ENCODE measurements around the gene GBX2.

The GBX2 gene

GRCh38 chr2:236173729-236174607, 5.8 kb upstream of the GBX2 start:
- no peak for DNase-seq (ENCODE audit: low read depth, low spot score)
- H3K4me3 ChIP-seq (ENCODE audit: low read depth, low read length) = no peak overlapping the region
- in situ Hi-C loops (cut with HindIII; ENCODE audit: low sequenced_read_pairs) = no loop called here
- no peak for TF ChIP-seq CTCF (IDR thresholded peaks at IDR 0.05; ENCODE audit: low read depth, low read length)

GRCh38 chr2:236173036-236173728, 5.0 kb upstream of the GBX2 start:
- H3K4me3 ChIP-seq (ENCODE audit: low read depth, low read length) = no peak overlapping the region
- in situ Hi-C loops (cut with HindIII; ENCODE audit: low sequenced_read_pairs) = no loop called here
- no peak for DNase-seq (ENCODE audit: low read depth, low spot score)
- no peak for TF ChIP-seq CTCF (IDR thresholded peaks at IDR 0.05; ENCODE audit: low read depth, low read length)

GRCh38 chr2:236172255-236173035, 4.3 kb upstream of the GBX2 start:
- in situ Hi-C loops (cut with HindIII; ENCODE audit: low sequenced_read_pairs) = no loop called here
- no peak for TF ChIP-seq CTCF (IDR thresholded peaks at IDR 0.05; ENCODE audit: low read depth, low read length)
- no peak for DNase-seq (ENCODE audit: low read depth, low spot score)

GRCh38 chr2:236171680-236172254, 3.6 kb upstream of the GBX2 start:
- no peak overlapping the region for H3K4me3 ChIP-seq (ENCODE audit: low read depth, low read length)
- no peak for TF ChIP-seq CTCF (IDR thresholded peaks at IDR 0.05; ENCODE audit: low read depth, low read length)
- in situ Hi-C loops (cut with HindIII; ENCODE audit: low sequenced_read_pairs) = no loop called here
- no peak for DNase-seq (ENCODE audit: low read depth, low spot score)

More at GRCh38 chr2:236172255-236173035, 4.3 kb upstream of the GBX2 start:
- H3K4me3 ChIP-seq (ENCODE audit: low read depth, low read length) = no peak overlapping the region

GRCh38 chr2:236171181-236171679, 3.0 kb upstream of the GBX2 start:
- no peak for TF ChIP-seq CTCF (IDR thresholded peaks at IDR 0.05; ENCODE audit: low read depth, low read length)
- in situ Hi-C loops (cut with HindIII; ENCODE audit: low sequenced_read_pairs) = no loop called here

More at GRCh38 chr2:236171181-236171679, 3.0 kb upstream of the GBX2 start:
- no peak overlapping the region for H3K4me3 ChIP-seq (ENCODE audit: low read depth, low read length)
- no peak for DNase-seq (ENCODE audit: low read depth, low spot score)

Measured in astrocyte of the spinal cord (primary cell).